Keratinocyte (primary cell): Measurements from ENCODE around the gene KLF16.

Experiments
- CTCF ChIP-seq, 3 experiments: IDR thresholded peaks in 1 of 3; conservative IDR thresholded peaks in 1 of 3; optimal IDR thresholded peaks in 1 of 3; 2 replicates in 2 of 3; 3 replicates in 1 of 3; pipeline versions ENCODE3 to v1.5.1; 2011; ENCODE audit warnings: low read length in 3 of 3, mild to moderate bottlenecking in 3 of 3, moderate library complexity in 2 of 3, control low read depth in 1 of 3, inconsistent platforms in 1 of 3; ENCODE audit not compliant: insufficient read depth in 2 of 3; ENCODE audit errors: extremely low read depth in 1 of 3
- EZH2 ChIP-seq: IDR thresholded peaks from one replicate; pipeline ENCODE4 v1.6.1; 2012; ENCODE audit warnings: inconsistent platforms, mild to moderate bottlenecking, low read length, moderate library complexity

- no peak for TF ChIP-seq EZH2
- no peak for TF ChIP-seq CTCF (optimal IDR thresholded peaks at IDR 0.05 in 1 of 3, IDR thresholded peaks at IDR 0.05 in 1 of 3, conservative IDR thresholded peaks at IDR 0.05 in 1 of 3; ENCODE audit: extremely low read depth in 1 of 3, insufficient read depth in 2 of 3, low read length in 3 of 3)
These were observed 45.7 kb downstream of the KLF16 start for GRCh38 chr19:1817553-1818179.
